Renal cortical epithelial cell (primary cell): ENCODE data around the gene LASP1. TPM values are rescaled to one million over a fixed set of nuclear protein-coding genes. Genes with fewer than 3 reads are reported as not detected.

Experiments used
- total RNA-seq: library from RNA; depleted of rRNA; stranded (reverse); fragments of >200 nt; gene quantifications from 2 replicates; pipeline ENCODE4 v1.2.3, GENCODE V29; 2014

Gene LASP1
- total RNA-seq, 1 donor from 2014 or later = 272 TPM

Other genes starting within 250 kb of the LASP1 start
- gene EPOP, start 195.1 kb upstream of the LASP1 start, total RNA-seq = 2.1 and 2.6 TPM in 2 replicates
- 23.4 and 47.7 TPM in 2 replicates for gene MLLT6, start 164.8 kb upstream of the LASP1 start, total RNA-seq
- gene CISD3, start 139.7 kb upstream of the LASP1 start, total RNA-seq = 2.0 and 2.4 TPM in 2 replicates
- gene PCGF2, start 121.7 kb upstream of the LASP1 start, total RNA-seq = 1.7 and 8.6 TPM in 2 replicates
- gene PSMB3, start 117.3 kb upstream of the LASP1 start, total RNA-seq = 129 and 436 TPM in 2 replicates
- 51.6 and 74.6 TPM in 2 replicates for gene PIP4K2B, start 70.5 kb upstream of the LASP1 start, total RNA-seq
- gene CWC25, start 44.7 kb upstream of the LASP1 start, total RNA-seq = 6.4 and 16.5 TPM in 2 replicates
- 1,111 and 1,343 TPM in 2 replicates for gene RPL23, start 16.3 kb upstream of the LASP1 start, total RNA-seq
- not detected in 2 replicates for gene FBXO47, start 97.3 kb downstream of the LASP1 start, total RNA-seq